ENCODE measurements around the gene PNMT. TPM values are rescaled to one million over a fixed set of nuclear protein-coding genes. Genes with fewer than 3 reads are reported as not detected.
"Not testable (repeated sequence)": the region's sequence is repeated elsewhere in the genome, so short reads cannot be mapped to it uniquely, and the experiment has no call there.

PNMT gene
- total and polyA plus RNA-seq, 12 donors: 2.7 to 30.0 (median 4.2) TPM

DNA sequence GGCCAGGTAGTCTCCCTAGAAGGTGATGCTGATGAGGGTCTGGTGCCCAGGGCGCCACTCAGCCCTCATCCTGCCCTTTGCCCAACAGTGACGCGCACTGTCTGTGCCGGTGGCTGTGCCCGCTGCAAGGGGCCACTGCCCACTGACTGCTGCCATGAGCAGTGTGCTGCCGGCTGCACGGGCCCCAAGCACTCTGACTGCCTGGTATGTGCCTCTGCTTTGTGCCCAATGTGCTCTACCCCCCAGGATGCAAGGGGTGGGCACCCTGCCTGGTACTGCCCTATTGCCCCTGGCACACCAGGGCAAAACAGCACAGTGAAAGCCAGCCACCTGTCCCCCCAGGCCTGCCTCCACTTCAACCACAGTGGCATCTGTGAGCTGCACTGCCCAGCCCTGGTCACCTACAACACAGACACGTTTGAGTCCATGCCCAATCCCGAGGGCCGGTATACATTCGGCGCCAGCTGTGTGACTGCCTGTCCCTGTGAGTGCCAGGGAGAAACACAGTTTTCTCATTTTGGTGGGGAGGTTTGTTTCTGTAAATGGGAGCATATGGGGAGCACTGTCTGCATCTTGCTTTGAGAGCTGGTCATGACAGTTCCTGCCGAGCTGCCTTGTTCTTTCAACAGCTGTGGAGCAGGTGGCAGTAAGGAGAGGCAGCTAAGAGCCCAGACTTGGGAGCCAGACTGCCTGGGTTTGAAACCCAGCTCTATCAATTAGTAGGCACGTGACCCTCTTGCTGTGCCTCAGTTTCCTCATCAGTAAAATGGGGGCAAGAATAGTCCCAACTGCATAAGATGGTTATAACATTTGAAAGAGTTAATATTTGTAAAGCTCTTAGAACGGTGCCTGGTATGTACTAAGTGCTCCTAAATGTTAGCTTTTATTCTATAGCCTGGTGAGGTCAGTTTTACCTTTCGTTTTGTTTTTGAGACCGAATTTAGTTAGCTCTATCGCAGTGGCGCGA, 42.0 kb downstream of the PNMT start:
- WGBS, 2 donors: 89 to 91% methylated on average over 20 of the region's 20 CpGs
- Histone ChIP-seq H3K4me1 (peaks cover 2 to 17% (median 9%) of the 10 kb centered on the region in 9 donors), H3K27ac (no peak overlapping the region), H3K27me3 (no peaks in the 10 kb centered on the region), H3K4me3 (no peak overlapping the region), H3K36me3 (peaks cover 0 to 86% (median 35%) of the 10 kb centered on the region in 9 donors), H3K9me3 (no peaks in the 10 kb centered on the region)
- intact Hi-C loops (cut with DNase I): no loop called here
- no peak for ATAC-seq
- no peak for DNase-seq
- TF ChIP-seq, protein P1, sequence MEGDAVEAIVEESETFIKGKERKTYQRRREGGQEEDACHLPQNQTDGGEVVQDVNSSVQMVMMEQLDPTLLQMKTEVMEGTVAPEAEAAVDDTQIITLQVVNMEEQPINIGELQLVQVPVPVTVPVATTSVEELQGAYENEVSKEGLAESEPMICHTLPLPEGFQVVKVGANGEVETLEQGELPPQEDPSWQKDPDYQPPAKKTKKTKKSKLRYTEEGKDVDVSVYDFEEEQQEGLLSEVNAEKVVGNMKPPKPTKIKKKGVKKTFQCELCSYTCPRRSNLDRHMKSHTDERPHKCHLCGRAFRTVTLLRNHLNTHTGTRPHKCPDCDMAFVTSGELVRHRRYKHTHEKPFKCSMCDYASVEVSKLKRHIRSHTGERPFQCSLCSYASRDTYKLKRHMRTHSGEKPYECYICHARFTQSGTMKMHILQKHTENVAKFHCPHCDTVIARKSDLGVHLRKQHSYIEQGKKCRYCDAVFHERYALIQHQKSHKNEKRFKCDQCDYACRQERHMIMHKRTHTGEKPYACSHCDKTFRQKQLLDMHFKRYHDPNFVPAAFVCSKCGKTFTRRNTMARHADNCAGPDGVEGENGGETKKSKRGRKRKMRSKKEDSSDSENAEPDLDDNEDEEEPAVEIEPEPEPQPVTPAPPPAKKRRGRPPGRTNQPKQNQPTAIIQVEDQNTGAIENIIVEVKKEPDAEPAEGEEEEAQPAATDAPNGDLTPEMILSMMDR (IDR thresholded peaks at IDR 0.05): no peak

DNA sequence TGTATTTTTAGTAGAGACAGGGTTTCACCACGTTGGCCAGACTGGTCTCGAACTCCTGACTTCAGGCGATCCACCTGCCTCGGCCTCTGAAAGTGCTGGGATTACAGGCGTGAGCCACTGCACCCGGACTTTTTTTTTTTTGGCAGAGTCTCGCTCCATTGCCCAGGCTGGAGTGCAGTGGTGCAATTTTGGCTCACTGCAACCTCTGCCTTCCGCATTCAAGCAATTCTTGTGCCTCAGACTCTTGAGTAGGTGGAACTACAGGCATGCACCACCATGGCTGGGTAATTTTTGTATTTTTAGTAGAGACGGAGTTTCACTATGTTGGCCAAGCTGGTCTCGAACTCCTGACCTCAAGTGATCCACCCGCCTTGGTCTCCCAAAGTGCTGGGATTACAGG, 42.8 kb downstream of the PNMT start:
- WGBS, 2 donors: 82% methylated on average over 11 of the region's 11 CpGs
- H3K9me3 ChIP-seq; DNase-seq; intact Hi-C loops (cut with DNase I); ATAC-seq; H3K4me3 ChIP-seq; H3K27me3 ChIP-seq; H3K27ac ChIP-seq: not testable (repeated sequence)
- Histone ChIP-seq H3K36me3 (peaks cover 0 to 94% (median 42%) of the 10 kb centered on the region in 9 donors), H3K4me1 (peaks cover 0 to 15% (median 6%) of the 10 kb centered on the region in 9 donors)

DNA sequence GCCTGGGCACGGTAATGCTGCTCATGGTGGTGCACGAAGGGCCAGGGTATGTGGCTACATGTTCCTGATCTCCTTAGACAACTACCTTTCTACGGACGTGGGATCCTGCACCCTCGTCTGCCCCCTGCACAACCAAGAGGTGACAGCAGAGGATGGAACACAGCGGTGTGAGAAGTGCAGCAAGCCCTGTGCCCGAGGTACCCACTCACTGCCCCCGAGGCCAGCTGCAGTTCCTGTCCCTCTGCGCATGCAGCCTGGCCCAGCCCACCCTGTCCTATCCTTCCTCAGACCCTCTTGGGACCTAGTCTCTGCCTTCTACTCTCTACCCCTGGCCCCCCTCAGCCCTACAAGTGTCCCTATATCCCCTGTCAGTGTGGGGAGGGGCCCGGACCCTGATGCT, 43.6 kb downstream of the PNMT start:
- WGBS, 2 donors: 94 to 97% methylated on average over 10 of the region's 10 CpGs
- H3K36me3 ChIP-seq: peaks cover 0 to 100% (median 42%) of the 10 kb centered on the region in 9 donors
- no peaks in the 10 kb centered on the region for H3K9me3 ChIP-seq
- intact Hi-C loops (cut with DNase I): no loop called here
- peaks cover 0 to 15% (median 10%) of the 10 kb centered on the region in 9 donors for H3K4me1 ChIP-seq
- no peaks in the 10 kb centered on the region for H3K27me3 ChIP-seq
- no peak for ATAC-seq
- H3K4me3 ChIP-seq: no peak overlapping the region
- no peak for DNase-seq
- TF ChIP-seq, protein P1 (IDR thresholded peaks at IDR 0.05): no peak
- H3K27ac ChIP-seq: no peak overlapping the region

DNA sequence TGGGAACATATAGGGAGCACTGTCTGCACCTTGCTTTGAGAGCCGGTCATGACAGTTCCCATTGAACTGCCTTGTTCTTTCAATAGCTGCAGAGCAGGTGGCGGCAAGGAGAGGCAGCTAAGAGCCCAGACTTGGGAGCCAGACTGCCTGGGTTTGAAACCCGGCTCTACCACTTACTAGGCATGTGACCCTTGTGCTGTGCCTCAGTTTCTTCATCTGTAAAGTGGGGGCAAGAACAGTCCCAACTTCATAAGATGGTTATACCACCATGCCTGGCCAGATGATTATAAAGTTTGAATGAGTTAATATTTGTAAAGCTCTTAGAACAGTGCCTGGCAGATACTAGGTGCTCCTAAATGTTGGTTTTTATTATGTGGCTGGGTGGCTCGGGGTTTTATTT, 46.0 kb downstream of the PNMT start:
- WGBS, 2 donors: 93 to 97% methylated on average over 4 of the region's 4 CpGs
- Histone ChIP-seq H3K27ac (no peak overlapping the region), H3K9me3 (no peaks in the 10 kb centered on the region), H3K4me1 (peaks cover 0 to 19% (median 14%) of the 10 kb centered on the region in 9 donors), H3K36me3 (peaks cover 0 to 100% (median 30%) of the 10 kb centered on the region in 9 donors), H3K4me3 (no peak overlapping the region), H3K27me3 (no peaks in the 10 kb centered on the region)
- intact Hi-C loops (cut with DNase I): no loop called here
- no peak for DNase-seq
- TF ChIP-seq, protein P1 (IDR thresholded peaks at IDR 0.05): no peak
- ATAC-seq: no peak

Data from heart right ventricle (tissue), 16 donors.